HG02610 (cell line): ENCODE results near the gene GZMB.
"Not testable (repeated sequence)": the region's sequence is repeated elsewhere in the genome, so short reads cannot be mapped to it uniquely, and the experiment has no call there.

Experiments used
- ATAC-seq: cut with Tn5 transposase; IDR thresholded peaks from one replicate; pipeline ENCODE4 v1.9.1; 2021; ENCODE audit warnings: mild to moderate bottlenecking, moderate library complexity; ENCODE audit not compliant: unreplicated experiment

Gene GZMB

GRCh38 chr14:24631749-24632335, 2.1 kb downstream of the GZMB start:
- no peak for ATAC-seq

GRCh38 chr14:24630872-24631477, 3.0 kb downstream of the GZMB start:
- ATAC-seq, result no peak

GRCh38 chr14:24630087-24630871, 3.7 kb downstream of the GZMB start:
- ATAC-seq, result no peak

GRCh38 chr14:24629521-24629920, 4.5 kb downstream of the GZMB start:
- ATAC-seq, result no peak

GRCh38 chr14:24613747-24614146, 20.2 kb downstream of the GZMB start:
- no peak for ATAC-seq

- peak; percentile 37 for ATAC-seq
Measured at GRCh38 chr14:24613241-24613640, 20.7 kb downstream of the GZMB start.

- no peak for ATAC-seq
Measured at GRCh38 chr14:24612196-24612595, 21.8 kb downstream of the GZMB start.

GRCh38 chr14:24609655-24610344, 24.2 kb downstream of the GZMB start, which contains the start of gene GZMH:
Gene GZMH (minus strand): TSS chr14:24609685. CDS start chr14:24609613, 72 bp downstream.
- no peak for ATAC-seq

GRCh38 chr14:24607635-24608514, 26.1 kb downstream of the GZMB start:
- ATAC-seq, result no peak

GRCh38 chr14:24607081-24607480, 26.9 kb downstream of the GZMB start:
- ATAC-seq, result no peak

GRCh38 chr14:24606297-24606696, 27.7 kb downstream of the GZMB start:
- no peak for ATAC-seq

- peak; percentile 76 for ATAC-seq
Measured at GRCh38 chr14:24605435-24606190, 28.4 kb downstream of the GZMB start.

GRCh38 chr14:24597403-24597802, 36.6 kb downstream of the GZMB start:
- peak; percentile 65 for ATAC-seq

- no peak for ATAC-seq
Measured at GRCh38 chr14:24595073-24595808, 38.7 kb downstream of the GZMB start.

GRCh38 chr14:24591004-24591403, 43.0 kb downstream of the GZMB start:
- ATAC-seq, result not testable (repeated sequence)

GRCh38 chr14:24584402-24584801, 49.6 kb downstream of the GZMB start:
- ATAC-seq, result not testable (repeated sequence)
